ENCODE results near the gene CRB2.

The CRB2 gene

DNA sequence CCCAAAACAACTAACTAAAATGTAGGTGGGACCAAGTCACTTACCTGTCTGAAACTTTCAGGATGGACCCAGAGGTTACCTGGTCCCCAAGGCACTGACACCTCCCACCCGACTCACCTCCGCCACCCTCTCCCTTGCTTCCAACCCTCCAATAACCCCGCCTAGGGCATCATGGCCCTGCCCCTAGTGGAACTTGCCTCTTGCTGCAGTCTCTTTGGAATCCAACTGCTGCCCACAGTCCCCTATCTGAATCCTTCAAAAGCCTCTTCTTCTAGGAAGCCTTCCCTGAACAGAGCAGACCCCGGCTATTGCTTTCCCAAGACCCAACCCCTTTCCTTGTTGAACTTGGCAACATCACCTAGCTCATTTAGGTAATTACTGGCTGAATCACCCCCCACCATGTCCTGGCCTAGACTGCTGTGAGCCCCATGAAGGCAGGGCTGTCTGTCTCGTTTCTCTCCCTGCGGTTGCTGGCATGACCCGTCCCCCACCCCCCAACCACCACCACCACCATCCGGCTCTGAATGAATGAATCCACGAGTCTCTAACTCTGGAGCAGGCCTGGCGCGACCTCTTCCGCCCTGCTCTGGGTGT lies 9.4 kb downstream of the CRB2 start:
- no peak for DNase-seq (ENCODE audit: low spot score)

DNA sequence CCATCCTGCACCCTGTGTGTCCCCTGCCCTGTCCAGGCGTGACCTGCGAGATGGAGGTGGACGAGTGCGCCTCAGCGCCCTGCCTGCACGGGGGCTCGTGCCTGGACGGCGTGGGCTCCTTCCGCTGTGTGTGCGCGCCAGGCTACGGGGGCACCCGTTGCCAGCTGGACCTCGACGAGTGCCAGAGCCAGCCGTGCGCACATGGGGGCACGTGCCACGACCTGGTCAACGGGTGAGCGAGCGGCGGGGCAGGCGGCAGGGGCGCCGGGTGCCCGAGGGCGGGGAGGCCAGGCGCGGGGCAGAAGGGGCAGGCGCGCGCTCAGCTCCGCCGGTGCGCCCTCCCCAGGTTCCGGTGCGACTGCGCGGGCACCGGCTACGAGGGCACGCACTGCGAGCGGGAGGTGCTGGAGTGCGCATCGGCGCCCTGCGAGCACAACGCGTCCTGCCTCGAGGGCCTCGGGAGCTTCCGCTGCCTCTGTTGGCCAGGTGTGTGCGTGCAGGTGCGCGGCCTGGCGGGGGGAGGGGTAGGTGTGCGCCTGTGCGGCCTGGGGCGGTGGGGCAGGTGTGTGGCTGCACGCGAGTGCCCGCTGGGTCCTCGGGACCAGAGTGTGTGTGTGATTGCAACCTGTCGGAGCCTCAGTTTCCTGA lies 10.0 kb downstream of the CRB2 start:
- DNase-seq (ENCODE audit: low spot score) = no peak

GRCh38 chr9:123368023-123368422 lies 12.0 kb downstream of the CRB2 start:
- DNase-seq (ENCODE audit: low spot score) = peak; percentile 36

- DNase-seq (ENCODE audit: low spot score) = no peak
Observed at GRCh38 chr9:123368536-123369153, 12.6 kb downstream of the CRB2 start.

GRCh38 chr9:123369296-123369695 lies 13.3 kb downstream of the CRB2 start:
- DNase-seq (ENCODE audit: low spot score) = no peak

- no peak for DNase-seq (ENCODE audit: low spot score)
Observed at GRCh38 chr9:123370108-123370507, 14.1 kb downstream of the CRB2 start.

GRCh38 chr9:123370526-123371227 lies 14.7 kb downstream of the CRB2 start:
- no peak for DNase-seq (ENCODE audit: low spot score)

DNA sequence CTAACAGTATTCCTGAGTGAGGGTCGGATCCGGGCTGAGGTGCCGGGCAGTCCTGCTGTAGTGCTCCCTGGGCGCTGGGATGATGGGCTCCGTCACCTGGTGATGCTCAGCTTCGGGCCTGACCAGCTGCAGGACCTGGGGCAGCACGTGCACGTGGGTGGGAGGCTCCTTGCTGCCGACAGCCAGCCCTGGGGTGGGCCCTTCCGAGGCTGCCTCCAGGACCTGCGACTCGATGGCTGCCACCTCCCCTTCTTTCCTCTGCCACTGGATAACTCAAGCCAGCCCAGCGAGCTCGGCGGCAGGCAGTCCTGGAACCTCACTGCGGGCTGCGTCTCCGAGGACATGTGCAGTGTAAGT lies 15.2 kb downstream of the CRB2 start:
- no peak for DNase-seq (ENCODE audit: low spot score)

- DNase-seq (ENCODE audit: low spot score) = no peak
Observed at GRCh38 chr9:123371805-123372590, 16.0 kb downstream of the CRB2 start.

- no peak for DNase-seq (ENCODE audit: low spot score)
Observed at GRCh38 chr9:123372766-123373446, 16.9 kb downstream of the CRB2 start.

DNA sequence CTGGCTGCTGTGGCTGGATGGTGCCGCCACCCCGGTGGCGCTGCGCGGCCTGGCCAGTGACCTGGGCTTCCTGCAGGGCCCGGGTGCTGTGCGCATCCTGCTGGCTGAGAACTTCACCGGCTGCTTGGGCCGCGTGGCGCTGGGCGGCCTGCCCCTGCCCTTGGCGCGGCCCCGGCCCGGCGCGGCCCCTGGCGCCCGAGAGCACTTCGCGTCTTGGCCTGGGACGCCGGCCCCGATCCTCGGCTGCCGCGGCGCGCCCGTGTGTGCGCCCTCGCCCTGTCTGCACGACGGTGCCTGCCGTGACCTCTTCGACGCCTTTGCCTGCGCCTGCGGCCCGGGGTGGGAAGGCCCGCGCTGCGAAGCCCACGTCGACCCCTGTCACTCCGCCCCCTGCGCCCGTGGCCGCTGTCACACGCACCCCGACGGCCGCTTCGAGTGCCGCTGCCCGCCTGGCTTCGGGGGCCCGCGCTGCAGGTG lies 17.5 kb downstream of the CRB2 start:
- DNase-seq (ENCODE audit: low spot score) = no peak

- no peak for DNase-seq (ENCODE audit: low spot score)
Observed at GRCh38 chr9:123373946-123374345, 17.9 kb downstream of the CRB2 start.

DNA sequence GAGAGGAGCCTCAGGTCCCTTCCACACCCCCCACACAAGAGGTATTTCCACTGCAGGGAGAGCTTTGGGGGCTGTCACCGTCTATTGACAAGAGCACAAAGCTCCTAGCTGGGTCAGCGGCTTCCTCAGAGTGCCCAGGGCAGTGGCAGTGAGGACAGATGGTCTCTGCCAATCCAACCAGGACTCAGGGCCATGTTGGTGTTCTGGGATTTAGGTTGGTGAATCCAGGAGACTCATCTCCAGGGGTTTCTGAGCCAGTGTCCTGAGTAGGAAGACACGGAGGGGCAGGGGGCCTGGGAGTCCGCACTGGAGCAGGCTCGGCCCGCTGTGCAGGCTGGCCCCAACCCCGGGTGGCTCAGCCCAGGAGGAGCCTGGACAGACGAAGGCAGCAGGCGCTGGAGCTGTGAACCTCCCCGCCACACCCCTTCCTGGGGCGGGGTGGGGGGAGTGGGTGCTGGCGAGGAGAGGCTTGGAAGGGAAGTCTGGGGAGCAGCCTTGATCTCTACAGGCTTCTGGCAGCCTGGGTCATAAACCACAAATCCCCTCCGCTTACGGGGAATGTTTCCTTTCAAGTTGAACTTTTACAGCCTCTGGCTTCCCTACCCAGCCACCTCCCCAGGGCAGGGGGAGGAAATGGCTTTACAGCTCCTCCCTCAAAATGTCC lies 19.6 kb downstream of the CRB2 start:
- DNase-seq (ENCODE audit: low spot score) = peak; percentile 78

DNA sequence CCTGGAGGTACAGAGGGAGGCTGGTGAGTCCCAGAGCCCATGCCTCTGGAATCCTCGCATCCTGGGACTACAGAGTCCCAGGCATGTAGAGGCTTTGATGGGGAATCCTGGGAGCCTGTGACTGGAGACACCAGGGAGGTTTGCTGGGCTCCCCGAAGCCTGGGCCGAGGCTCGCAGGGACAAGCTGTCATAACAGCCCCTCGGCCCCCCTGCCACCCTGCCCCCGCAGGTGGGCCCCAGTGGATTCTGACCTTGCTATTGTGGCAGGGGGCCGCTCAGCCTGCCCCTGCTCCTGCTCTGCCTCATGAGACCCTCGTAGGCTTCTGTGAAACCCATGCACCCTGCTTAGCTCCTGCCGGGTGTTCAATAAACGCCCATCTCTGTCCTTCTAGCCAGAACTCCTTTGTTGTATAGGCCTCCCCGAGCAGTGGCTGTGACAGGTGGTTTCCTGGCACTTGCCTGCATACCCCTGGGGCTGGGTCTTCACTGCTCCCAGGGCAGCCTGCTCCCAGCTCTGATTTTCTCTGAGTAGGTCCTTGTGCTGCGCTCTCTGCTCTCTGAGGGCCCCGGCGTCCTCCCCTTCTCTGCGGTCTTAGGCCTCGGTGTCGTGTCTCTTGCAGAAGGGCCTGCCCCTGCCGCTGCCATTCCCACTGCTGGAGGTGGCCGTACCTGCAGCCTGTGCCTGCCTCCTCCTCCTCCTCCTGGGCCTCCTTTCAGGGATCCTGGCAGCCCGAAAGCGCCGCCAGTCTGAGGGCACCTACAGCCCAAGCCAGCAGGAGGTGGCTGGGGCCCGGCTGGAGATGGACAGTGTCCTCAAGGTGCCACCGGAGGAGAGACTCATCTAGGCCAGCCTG lies 20.4 kb downstream of the CRB2 start:
- DNase-seq (ENCODE audit: low spot score) = no peak

GRCh38 chr9:123377211-123377971 lies 21.4 kb downstream of the CRB2 start:
- no peak for DNase-seq (ENCODE audit: low spot score)

DNA sequence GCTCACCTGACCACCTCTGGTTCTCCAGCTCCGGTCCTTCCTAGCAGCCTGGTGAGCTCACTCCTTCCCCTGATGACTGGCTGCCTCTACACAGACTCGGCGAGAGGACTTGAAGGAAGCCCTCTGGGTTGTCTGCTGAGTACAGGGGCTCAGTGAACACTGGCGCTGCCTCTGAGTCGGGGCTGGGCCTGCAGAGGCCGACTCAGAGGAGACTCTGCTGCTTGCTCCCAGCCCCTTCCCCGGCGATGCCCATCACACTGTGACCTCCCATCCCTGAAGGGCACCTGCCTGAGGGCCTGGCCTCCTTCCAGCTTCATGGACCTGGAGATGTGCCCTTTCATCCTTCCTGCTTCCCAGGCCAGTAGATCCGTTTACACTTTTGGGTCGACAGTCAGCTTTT lies 22.0 kb downstream of the CRB2 start:
- peak; percentile 28 for DNase-seq (ENCODE audit: low spot score)

DNA sequence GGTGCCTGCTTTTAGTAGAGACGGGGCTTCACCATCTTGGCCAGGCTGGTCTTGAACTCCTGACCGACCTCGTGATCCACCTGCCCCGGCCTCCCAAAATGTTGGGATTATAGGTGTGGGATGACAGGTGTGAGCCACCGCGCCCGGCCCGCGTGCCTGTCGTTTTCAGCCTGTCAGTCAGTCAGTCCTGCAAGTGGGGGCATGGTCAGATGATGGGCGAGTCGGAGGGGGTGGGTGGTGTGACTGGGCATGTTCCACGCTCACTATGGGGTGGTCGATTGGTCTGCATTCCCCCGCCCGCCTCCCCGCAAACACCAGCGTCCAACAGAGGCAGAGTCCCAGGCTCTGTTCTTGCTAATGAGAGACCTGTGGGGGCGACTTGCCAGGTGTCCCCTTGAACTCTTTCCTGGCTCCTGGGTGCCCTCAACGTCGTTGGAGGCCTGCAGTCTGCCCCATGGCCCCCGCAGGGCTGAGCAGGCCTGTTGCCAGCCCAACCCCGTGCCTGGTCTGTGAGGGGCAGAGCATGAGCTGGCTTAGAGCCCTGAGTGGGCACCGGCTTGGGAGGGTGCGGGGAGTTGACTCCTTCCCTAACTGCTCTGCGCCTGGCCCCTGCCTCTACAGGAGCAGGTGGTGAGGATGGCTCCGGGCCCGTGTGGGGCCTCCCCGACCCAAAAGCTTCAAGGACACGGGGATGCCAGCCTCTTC lies 23.1 kb downstream of the CRB2 start:
- no peak for DNase-seq (ENCODE audit: low spot score)

DNA sequence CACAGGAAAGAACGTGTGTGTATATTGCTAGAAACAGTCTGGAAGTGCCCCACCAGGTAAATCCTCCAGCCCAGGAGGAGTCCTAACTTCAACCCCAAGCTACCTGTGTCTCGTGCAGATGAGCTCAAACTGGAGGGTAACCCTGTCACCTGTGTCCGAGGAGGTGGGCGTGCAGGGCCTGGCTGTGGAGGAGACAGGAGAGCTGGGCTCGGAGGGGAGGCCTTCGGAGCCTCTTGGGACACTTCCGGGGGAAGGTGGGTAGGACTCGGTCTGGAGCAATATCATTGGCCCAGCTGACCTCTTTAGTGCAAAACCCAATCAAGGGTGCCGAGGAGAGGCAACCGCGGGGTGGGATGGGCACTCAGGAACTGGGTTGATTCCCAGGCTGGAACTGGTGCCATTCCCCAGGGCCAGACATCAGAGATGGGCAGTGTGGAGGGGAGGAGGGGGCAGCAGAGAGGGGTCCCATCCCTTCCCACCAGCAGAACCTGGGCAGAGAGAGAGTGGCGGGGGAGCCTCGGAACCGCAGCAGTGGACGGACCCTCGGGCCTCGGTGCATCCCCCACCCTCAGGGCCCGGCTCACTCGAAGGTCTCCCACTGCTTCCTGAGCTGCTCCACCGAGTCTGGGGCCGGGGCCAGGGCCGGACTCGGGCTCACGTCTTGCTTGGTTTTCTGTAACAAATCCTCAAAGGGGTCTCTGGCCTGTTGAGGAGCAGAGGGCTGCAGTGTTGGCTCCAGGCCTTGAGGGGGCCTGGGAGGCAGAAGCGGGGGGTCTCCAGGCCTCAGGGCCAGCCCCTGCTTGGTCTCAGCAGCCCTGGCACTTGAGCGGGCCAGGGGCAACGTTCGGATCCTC lies 25.1 kb downstream of the CRB2 start:
- no peak for DNase-seq (ENCODE audit: low spot score)
